ENCODE data around the gene FAM98C.

GRCh38 chr19:38375748-38376147 lies 27.1 kb upstream of the FAM98C start:
- TF ChIP-seq EZH2 (IDR thresholded peaks at IDR 0.05; ENCODE audit: insufficient read depth, poor library complexity, severe bottlenecking): no peak
- TF ChIP-seq EZH2phosphoT487 (IDR thresholded peaks at IDR 0.05; ENCODE audit: insufficient read depth, low read depth): no peak

Data from GM23248 (cell line).